IMR-90 (cell line): Measurements from ENCODE around the gene MX1. TPM values are rescaled to one million over a fixed set of nuclear protein-coding genes. Genes with fewer than 3 reads are reported as not detected.

Experiments used
- ATAC-seq: fragments of 200-7000 bp; cut with Tn5 transposase; 2 replicates; pipeline ENCODE4 v1.9.1; 2020; ENCODE audit warnings: low read depth, mild to moderate bottlenecking, moderate library complexity
- BruUV-seq: library from RNA; stranded (reverse); fragments of 400-500 nt; replicated peaks from 2 replicates; lab custom pipeline; 2021; lab: Mats Ljungman, UMichigan
- CTCF ChIA-PET: fragments of 300-600 bp; formaldehyde crosslinking; extraction: SDS; loops from one replicate; lab custom pipeline; 2021; ENCODE audit warnings: antibody characterized with exemption; lab: Yijun Ruan, JAX
- POLR2A ChIA-PET: fragments of 300-600 bp; sonication (Branson Sonifier 250); formaldehyde crosslinking; loops from one replicate; lab custom pipeline; 2022; ENCODE audit warnings: antibody characterized with exemption; ENCODE audit not compliant: unreplicated experiment; lab: Charles Lee
- DNase-seq: peaks from one replicate; pipeline ENCODE4 v3.0.0; 2013
- H2AFZ ChIP-seq: replicated peaks from 2 replicates; pipeline ENCODE3; 2013; ENCODE audit warnings: low read length, mild to moderate bottlenecking; ENCODE audit not compliant: poor library complexity
- H2AK5ac ChIP-seq: 2 replicates; pipeline ENCODE4 v1.6.1; 2013; ENCODE audit warnings: low read depth, low read length, inconsistent platforms
- H2AK9ac ChIP-seq: replicated peaks from 2 replicates; pipeline ENCODE3; 2013; ENCODE audit warnings: mild to moderate bottlenecking, low read depth, low read length, moderate library complexity; ENCODE audit not compliant: poor library complexity
- H2BK120ac ChIP-seq: 2 replicates; pipeline ENCODE4 v1.6.1; 2013; ENCODE audit warnings: low read depth, low read length, inconsistent platforms
- H2BK15ac ChIP-seq: 3 replicates; pipeline ENCODE4 v1.6.1; 2013; ENCODE audit warnings: low read depth, low read length, inconsistent platforms
- H2BK20ac ChIP-seq: 2 replicates; pipeline ENCODE4 v1.6.1; 2013; ENCODE audit warnings: low read depth, mild to moderate bottlenecking, inconsistent platforms, low read length, moderate library complexity
- H2BK5ac ChIP-seq: 2 replicates; pipeline ENCODE4 v1.6.1; 2013; ENCODE audit warnings: mild to moderate bottlenecking, low read depth, low read length, inconsistent platforms; ENCODE audit not compliant: poor library complexity, severe bottlenecking
- H3K14ac ChIP-seq: replicated peaks from 2 replicates; pipeline ENCODE4 v1.6.1; 2013; ENCODE audit warnings: low read depth, low read length, inconsistent platforms
- H3K18ac ChIP-seq: 2 replicates; pipeline ENCODE4 v1.6.1; 2013; ENCODE audit warnings: low read depth, low read length, control low read depth
- H3K23ac ChIP-seq: 2 replicates; pipeline ENCODE4 v1.6.1; 2013; ENCODE audit warnings: low read depth, low read length, inconsistent platforms
- H3K27ac ChIP-seq: 2 replicates; pipeline ENCODE4 v1.5.1; 2013; ENCODE audit warnings: mild to moderate bottlenecking, control low read depth, low read length; ENCODE audit not compliant: insufficient read depth
- H3K27me3 ChIP-seq: 2 replicates; pipeline ENCODE4 v1.6.1; 2013; ENCODE audit warnings: low read length; ENCODE audit not compliant: control insufficient read depth, insufficient read depth
- H3K36me3 ChIP-seq: 2 replicates; pipeline ENCODE4 v1.6.1; 2013; ENCODE audit warnings: low read length, mixed read lengths; ENCODE audit not compliant: control insufficient read depth, insufficient read depth
- H3K4ac ChIP-seq: 2 replicates; pipeline ENCODE4 v1.6.1; 2013; ENCODE audit warnings: low read depth, low read length, inconsistent platforms
- H3K4me1 ChIP-seq: 2 replicates; pipeline ENCODE4 v1.6.1; 2013; ENCODE audit warnings: low read length, mixed read lengths; ENCODE audit not compliant: control insufficient read depth, insufficient read depth
- H3K4me2 ChIP-seq: 2 replicates; pipeline ENCODE4 v1.6.1; 2013; ENCODE audit warnings: low read depth, mild to moderate bottlenecking, control low read depth, low read length, moderate library complexity
- H3K4me3 ChIP-seq: 2 replicates; pipeline ENCODE4 v1.5.1; 2013; ENCODE audit warnings: low read depth, mild to moderate bottlenecking, control low read depth, low read length, moderate library complexity; ENCODE audit not compliant: insufficient read depth
- H3K56ac ChIP-seq: 2 replicates; pipeline ENCODE4 v1.6.1; 2013; ENCODE audit warnings: low read length, inconsistent platforms; ENCODE audit not compliant: insufficient read depth; ENCODE audit errors: extremely low read depth
- H3K79me1 ChIP-seq, 2 experiments: 2 replicates each; pipeline ENCODE4 v1.6.1; 2013; ENCODE audit warnings: low read length in 2 of 2, inconsistent platforms in 1 of 2, low read depth in 1 of 2
- H3K9ac ChIP-seq: 2 replicates; pipeline ENCODE4 v1.6.1; 2013; ENCODE audit warnings: low read depth, low read length, control low read depth
- H3K9me1 ChIP-seq: 2 replicates; pipeline ENCODE4 v1.6.1; 2013; ENCODE audit warnings: low read length, inconsistent platforms; ENCODE audit not compliant: insufficient read depth
- H3K9me3 ChIP-seq: 2 replicates; pipeline ENCODE4 v1.6.1; 2013; ENCODE audit warnings: low read length; ENCODE audit not compliant: control insufficient read depth, insufficient read depth
- H4K20me1 ChIP-seq: 2 replicates; pipeline ENCODE4 v1.6.1; 2013; ENCODE audit warnings: low read length, inconsistent platforms; ENCODE audit not compliant: insufficient read depth
- H4K5ac ChIP-seq: 2 replicates; pipeline ENCODE4 v1.6.1; 2013; ENCODE audit warnings: mild to moderate bottlenecking, low read depth, low read length, control low read depth
- H4K8ac ChIP-seq, 2 experiments: 2 replicates each; pipeline ENCODE4 v1.6.1; 2013; ENCODE audit warnings: low read depth in 2 of 2, low read length in 2 of 2, control low read depth in 1 of 2, inconsistent platforms in 1 of 2
- H4K91ac ChIP-seq: 2 replicates; pipeline ENCODE4 v1.6.1; 2013; ENCODE audit warnings: low read depth, low read length, inconsistent platforms; ENCODE audit not compliant: insufficient read depth
- FOS ChIP-seq: fragments of 150-350 bp; IDR thresholded peaks from 2 replicates; pipeline ENCODE4 v1.6.1; 2016; ENCODE audit warnings: low read depth, low read length
- MAZ ChIP-seq: IDR thresholded peaks from 2 replicates; pipeline ENCODE4 v1.6.1; 2012; ENCODE audit warnings: low read depth, mild to moderate bottlenecking, low read length, improper control_type of control experiment, moderate library complexity, borderline replicate concordance
- NFE2L2 ChIP-seq: fragments of 150-350 bp; IDR thresholded peaks from 2 replicates; pipeline ENCODE4 v1.6.1; 2016; ENCODE audit warnings: low read depth, mild to moderate bottlenecking, low read length
- RAD21 ChIP-seq: IDR thresholded peaks from 2 replicates; pipeline ENCODE4 v1.6.1; 2012; ENCODE audit warnings: low read length, improper control_type of control experiment
- RCOR1 ChIP-seq: IDR thresholded peaks from 2 replicates; pipeline ENCODE4 v1.6.1; 2012; ENCODE audit warnings: mild to moderate bottlenecking, low read length, improper control_type of control experiment; ENCODE audit not compliant: insufficient replicate concordance
- RFX5 ChIP-seq: IDR thresholded peaks from 2 replicates; pipeline ENCODE4 v1.8.0; 2012; ENCODE audit warnings: low read depth, mild to moderate bottlenecking, low read length, moderate library complexity
- WGBS, 2 experiments: methylation state at CpG; one replicate each; pipeline versions ENCODE4 v1.1.5 to v1.1.7; 2013; ENCODE audit warnings: missing lambda C conversion rate in 2 of 2; ENCODE audit not compliant: insufficient read length in 1 of 2; ENCODE audit errors: extremely low coverage in 2 of 2; 5-methylcytosine and 5-hydroxymethylcytosine counted together
- dilution Hi-C: fragments of 300-500 bp; cut with HindIII; formaldehyde crosslinking; loops from one replicate; pipeline ENCODE4 v1.14.3; 2018; ENCODE audit warnings: low sequenced_read_pairs; ENCODE audit not compliant: unreplicated experiment
- in situ Hi-C: fragments of 300-500 bp; cut with MboI; formaldehyde crosslinking; loops from 3 replicates; pipeline ENCODE4 v1.14.3; 2019; ENCODE audit warnings: low sequenced_read_pairs, inconsistent platforms, mixed read lengths
- intact Hi-C: fragments of 100-400 bp; cut with micrococcal nuclease; formaldehyde crosslinking; loops from 2 replicates; pipeline ENCODE4 v1.10.0; 2022
- polyA plus RNA-seq, 3 experiments: library from polyadenylated mRNA; depleted of rRNA; stranded (reverse); fragments of >200 nt; gene quantifications; 2 replicates each; pipeline ENCODE4 v1.2.3, GENCODE V29; 2012; ENCODE audit warnings: low replicate concordance in 1 of 3
- total RNA-seq: library from RNA; depleted of rRNA; stranded (reverse); fragments of >200 nt; gene quantifications from 2 replicates; pipeline ENCODE4 v1.2.3, GENCODE V29; 2012

The MX1 gene
- total and polyA plus RNA-seq, 2 of the 4 experiments (the other 2 are of a cell fraction): 1.0 to 2.5 TPM

- no peak overlapping the region for H3K4me3 ChIP-seq
- no peak overlapping the region for H2BK15ac ChIP-seq
- no peak overlapping the region for H2AK9ac ChIP-seq
- H2BK20ac ChIP-seq: no peak overlapping the region
- H3K4me2 ChIP-seq: no peak overlapping the region
- H3K9ac ChIP-seq: no peak overlapping the region
- no peak overlapping the region for H4K8ac ChIP-seq
- POLR2A ChIA-PET: no interaction called here
- H2BK5ac ChIP-seq: no peak overlapping the region
- intact Hi-C loops: no loop called here
- H3K56ac ChIP-seq: no peak overlapping the region
- H3K27me3 ChIP-seq: no peaks in the 10 kb centered on the region
- no peak overlapping the region for H4K91ac ChIP-seq
- no peak overlapping the region for H3K18ac ChIP-seq
- no peak overlapping the region for H3K27ac ChIP-seq
- no peak for TF ChIP-seq RCOR1
- TF ChIP-seq RAD21: no peak
- no peak for TF ChIP-seq RFX5
- no peak for TF ChIP-seq FOS
- no peak for TF ChIP-seq MAZ
- no peak for TF ChIP-seq NFE2L2
- CTCF ChIA-PET: no interaction called here
- no peak overlapping the region for H2AFZ ChIP-seq
- H3K9me1 ChIP-seq: no peaks in the 10 kb centered on the region
- no peak overlapping the region for H4K5ac ChIP-seq
- H2BK120ac ChIP-seq: no peak overlapping the region
- H3K23ac ChIP-seq: no peak overlapping the region
- in situ Hi-C loops: no loop called here
- no TSS peak for BruUV-seq
- no peak for DNase-seq
- 86% methylated on average over 2 of the region's 4 CpGs; no CpG with 5 or more reads in 1 of the 2 experiments for WGBS, 2 experiments
- H3K4me1 ChIP-seq: no peaks in the 10 kb centered on the region
- H3K14ac ChIP-seq: no peak overlapping the region
- no peak for ATAC-seq
- H3K9me3 ChIP-seq: no peaks in the 10 kb centered on the region
- no peak overlapping the region for H3K4ac ChIP-seq
- no peak overlapping the region for H2AK5ac ChIP-seq
- no peaks in the 10 kb centered on the region for H4K20me1 ChIP-seq
- no peaks in the 10 kb centered on the region for H3K79me1 ChIP-seq
- dilution Hi-C loops: no loop called here
- no peaks in the 10 kb centered on the region for H3K36me3 ChIP-seq
These were observed 20.5 kb downstream of the MX1 start for GRCh38 chr21:41446586-41446985.
